Smooth muscle cell (in vitro differentiated cells): Measurements from ENCODE around the gene MRGPRF. TPM values are rescaled to one million over a fixed set of nuclear protein-coding genes. Genes with fewer than 3 reads are reported as not detected.

Experiments used
- DNase-seq: peaks from one replicate; lab custom pipeline; 2025; ENCODE audit not compliant: unreplicated experiment; lab: John Stamatoyannopoulos, UW
- H2AFZ ChIP-seq: fragments of 200-600 bp; sonication (generic); 2 replicates; pipeline ENCODE4 v1.6.0; 2016; ENCODE audit warnings: antibody characterized with exemption, low read depth, mild to moderate bottlenecking
- H3F3A ChIP-seq: fragments of 200-600 bp; sonication (generic); 2 replicates; pipeline ENCODE4 v1.6.0; 2017; ENCODE audit warnings: antibody characterized with exemption, low read depth
- H3K27ac ChIP-seq: fragments of 200-600 bp; sonication (generic); 2 replicates; pipeline ENCODE4 v1.5.1; 2016; ENCODE audit warnings: low read depth, mild to moderate bottlenecking
- H3K27me3 ChIP-seq: fragments of 200-600 bp; sonication (generic); 2 replicates; pipeline ENCODE4 v1.6.1; 2016; ENCODE audit warnings: low read depth, mild to moderate bottlenecking
- H3K36me3 ChIP-seq: fragments of 200-600 bp; sonication (generic); 2 replicates; pipeline ENCODE4 v1.5.1; 2016; ENCODE audit warnings: low read depth
- H3K4me1 ChIP-seq: fragments of 200-600 bp; sonication (generic); 2 replicates; pipeline ENCODE4 v1.5.1; 2016; ENCODE audit warnings: low read depth
- H3K4me2 ChIP-seq: fragments of 200-600 bp; sonication (generic); 2 replicates; pipeline ENCODE4 v1.6.0; 2016; ENCODE audit warnings: mild to moderate bottlenecking
- H3K4me3 ChIP-seq: fragments of 200-600 bp; sonication (generic); 2 replicates; pipeline ENCODE4 v1.5.1; 2016; ENCODE audit warnings: mild to moderate bottlenecking
- H3K79me2 ChIP-seq: fragments of 200-600 bp; sonication (generic); 2 replicates; pipeline ENCODE4 v1.6.0; 2016; ENCODE audit warnings: low read depth, mild to moderate bottlenecking
- H3K9ac ChIP-seq: fragments of 200-600 bp; sonication (generic); 2 replicates; pipeline ENCODE4 v1.6.0; 2016; ENCODE audit warnings: low read depth
- H3K9me3 ChIP-seq: fragments of 200-600 bp; sonication (generic); replicated peaks from 2 replicates; pipeline ENCODE4 v1.5.1; 2016; ENCODE audit warnings: low read depth
- H4K20me1 ChIP-seq: fragments of 200-600 bp; sonication (generic); 2 replicates; pipeline ENCODE4 v1.6.0; 2016; ENCODE audit warnings: low read depth
- CTCF ChIP-seq: fragments of 200-600 bp; sonication (generic); IDR thresholded peaks from 2 replicates; pipeline ENCODE4 v1.5.1; 2017; ENCODE audit warnings: borderline replicate concordance, mild to moderate bottlenecking, antibody characterized with exemption; ENCODE audit not compliant: insufficient read depth, poor library complexity, severe bottlenecking
- WGBS: methylation state at CpG from one replicate; pipeline ENCODE4 v1.1.7; 2016; ENCODE audit warnings: low lambda C conversion rate; 5-methylcytosine and 5-hydroxymethylcytosine counted together
- polyA plus RNA-seq: library from polyadenylated mRNA; unstranded; fragments of >200 nt; fragmentation: Nextera tagmentation; extraction: Ambion mirVana; gene quantifications from 2 replicates; pipeline ENCODE4 v1.2.1, GENCODE V29; 2016
- total RNA-seq: library from RNA; depleted of rRNA; stranded (reverse); fragments of >200 nt; gene quantifications from 2 replicates; pipeline ENCODE4 v1.2.3, GENCODE V29; 2014

MRGPRF gene
- total and polyA plus RNA-seq, 2 experiments from 2014 or later = 6.7 to 17.2 TPM

DNA sequence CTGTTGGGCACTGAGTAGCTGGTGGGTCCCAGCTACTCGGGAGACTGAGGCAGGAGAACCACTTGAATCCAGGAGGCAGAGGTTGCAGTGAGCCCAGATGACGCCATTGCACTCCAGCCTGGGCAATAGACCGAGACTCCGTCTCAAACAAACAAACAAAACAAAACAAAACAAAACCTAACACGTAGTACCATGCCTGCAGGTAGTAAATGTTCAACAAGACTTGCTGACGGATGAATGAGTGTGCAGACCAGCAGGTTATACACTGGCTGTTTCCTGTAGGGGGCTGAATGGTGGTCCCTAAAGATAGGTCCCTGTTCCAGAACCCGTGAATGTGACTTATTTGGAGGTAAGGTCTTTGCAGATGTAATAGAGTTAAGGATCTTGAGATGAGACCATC lies 19.5 kb downstream of the MRGPRF start:
- H2AFZ ChIP-seq = no peak overlapping the region
- no peaks in the 10 kb centered on the region for H4K20me1 ChIP-seq
- H3F3A ChIP-seq = peaks cover 4% of the 10 kb centered on the region
- no peak overlapping the region for H3K9ac ChIP-seq
- no peak overlapping the region for H3K4me3 ChIP-seq
- no peak for TF ChIP-seq CTCF
- H3K36me3 ChIP-seq = no peaks in the 10 kb centered on the region
- no peaks in the 10 kb centered on the region for H3K4me1 ChIP-seq
- 87% methylated on average over 7 of the region's 7 CpGs for WGBS
- no peaks in the 10 kb centered on the region for H3K9me3 ChIP-seq
- H3K27me3 ChIP-seq = no peaks in the 10 kb centered on the region
- no peaks in the 10 kb centered on the region for H3K79me2 ChIP-seq
- no peak overlapping the region for H3K27ac ChIP-seq
- DNase-seq = no peak
- H3K4me2 ChIP-seq = no peak overlapping the region

- H3K27me3 ChIP-seq = no peaks in the 10 kb centered on the region
- H3K36me3 ChIP-seq = no peaks in the 10 kb centered on the region
- no peak for TF ChIP-seq CTCF
- no peaks in the 10 kb centered on the region for H4K20me1 ChIP-seq
- no peaks in the 10 kb centered on the region for H3F3A ChIP-seq
- H3K9ac ChIP-seq = no peak overlapping the region
- no peak overlapping the region for H3K4me3 ChIP-seq
- H3K4me1 ChIP-seq = no peaks in the 10 kb centered on the region
- no peak overlapping the region for H3K27ac ChIP-seq
- H3K9me3 ChIP-seq = no peaks in the 10 kb centered on the region
- H3K4me2 ChIP-seq = no peak overlapping the region
- 76% methylated on average over 14 of the region's 14 CpGs for WGBS
- no peaks in the 10 kb centered on the region for H3K79me2 ChIP-seq
- no peak overlapping the region for H2AFZ ChIP-seq
- no peak for DNase-seq
Measured at GRCh38 chr11:68992743-68993255, 20.2 kb downstream of the MRGPRF start.

DNA sequence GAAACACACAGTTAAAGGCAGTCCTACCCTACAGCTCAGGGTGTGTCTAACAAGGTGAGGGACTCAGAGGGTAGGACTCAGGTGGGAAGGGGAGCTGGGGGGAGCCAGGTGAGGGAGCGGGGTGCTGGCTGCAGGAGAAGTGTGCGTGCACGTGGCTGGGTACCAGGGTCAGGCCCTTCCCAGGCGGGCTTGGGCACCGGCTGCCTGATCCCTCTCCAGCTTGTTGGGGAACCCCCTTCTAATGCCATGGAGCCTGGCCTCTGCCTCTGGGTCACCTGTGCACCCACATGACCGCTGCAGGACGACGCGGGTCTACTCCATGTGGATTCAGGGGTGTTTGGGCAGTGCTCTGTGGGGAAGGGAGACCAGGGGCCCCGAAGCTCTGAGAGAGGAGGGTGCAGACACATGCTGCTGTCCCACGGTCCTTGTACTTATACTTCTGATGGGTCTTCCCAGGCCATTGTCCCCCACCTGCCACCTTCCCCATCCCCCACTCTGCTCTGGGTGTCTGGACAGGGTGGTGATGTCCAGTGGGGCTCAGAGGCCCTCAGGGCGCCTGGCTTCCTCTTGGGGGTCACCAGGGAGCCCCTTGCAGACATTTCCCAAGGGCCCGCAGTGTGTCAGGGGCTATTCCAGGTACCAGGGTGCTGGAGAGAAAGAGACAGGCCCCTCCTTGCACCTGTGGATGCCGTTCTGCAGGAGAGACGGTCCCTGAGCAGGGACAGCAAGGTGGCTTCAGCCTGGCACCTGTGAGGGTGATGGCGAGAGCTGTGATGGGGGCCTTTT lies 21.9 kb downstream of the MRGPRF start:
- H3K4me3 ChIP-seq = no peak overlapping the region
- H3K4me2 ChIP-seq = no peak overlapping the region
- no peak overlapping the region for H2AFZ ChIP-seq
- TF ChIP-seq CTCF = no peak
- H3K4me1 ChIP-seq = no peaks in the 10 kb centered on the region
- no peaks in the 10 kb centered on the region for H4K20me1 ChIP-seq
- no peaks in the 10 kb centered on the region for H3K79me2 ChIP-seq
- no peaks in the 10 kb centered on the region for H3K27me3 ChIP-seq
- 89% methylated on average over 15 of the region's 16 CpGs for WGBS
- no peaks in the 10 kb centered on the region for H3K36me3 ChIP-seq
- no peak for DNase-seq
- H3K9ac ChIP-seq = no peak overlapping the region
- no peaks in the 10 kb centered on the region for H3F3A ChIP-seq
- no peaks in the 10 kb centered on the region for H3K9me3 ChIP-seq
- H3K27ac ChIP-seq = no peak overlapping the region
